ENCODE data around the gene MAN1C1. TPM values are rescaled to one million over a fixed set of nuclear protein-coding genes. Genes with fewer than 3 reads are reported as not detected.

Gene MAN1C1
- total RNA-seq, 1 experiment from 2014 or later, result 9.3 TPM

DNA sequence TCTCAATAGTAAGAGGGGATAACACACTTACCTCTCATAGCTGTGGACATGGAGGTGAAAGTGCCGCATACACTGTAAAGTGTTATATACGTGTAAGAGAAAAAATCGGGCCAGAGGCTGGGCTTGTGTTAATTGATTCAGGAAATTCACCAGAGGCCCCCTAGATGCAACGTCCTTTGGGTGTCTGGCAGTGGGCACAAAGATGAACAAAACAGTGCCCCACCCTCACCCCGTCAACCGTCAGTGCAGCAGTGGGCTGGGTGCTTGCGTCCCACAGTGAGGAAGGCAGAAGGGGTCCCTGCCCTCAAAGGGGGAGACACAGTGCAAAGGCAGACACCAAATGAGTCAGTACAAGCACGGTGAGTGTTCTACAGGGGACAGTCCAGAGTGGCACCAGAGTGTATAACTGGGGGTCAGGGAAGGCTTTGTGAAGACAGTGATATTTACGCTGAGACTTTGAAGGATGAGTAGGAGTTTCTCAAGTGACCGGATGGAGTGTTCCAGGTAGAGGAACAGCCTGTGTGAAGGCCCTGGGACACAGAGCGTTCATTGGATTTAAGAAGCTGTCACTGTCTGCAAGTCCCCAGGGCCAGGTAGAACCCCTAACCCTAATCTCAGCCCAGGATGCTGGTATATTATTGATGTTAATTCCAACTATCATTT lies 196.6 kb downstream of the MAN1C1 start:
- H3K9me3 ChIP-seq (ENCODE audit: control insufficient read depth, low read depth, low read length), result no peaks in the 10 kb centered on the region
- peaks cover 3% of the 10 kb centered on the region for H4K20me1 ChIP-seq (ENCODE audit: control insufficient read depth, insufficient read depth, insufficient read length)
- no peak overlapping the region for H2BK15ac ChIP-seq (ENCODE audit: low read depth, low read length)
- H3K23ac ChIP-seq (ENCODE audit: insufficient read length, low read depth, low read length), result no peak overlapping the region
- no peak overlapping the region for H3T11ph ChIP-seq (ENCODE audit: low read length)
- no peak overlapping the region for H3K27ac ChIP-seq (ENCODE audit: insufficient read length, low read depth, low read length)
- no peak overlapping the region for H4K8ac ChIP-seq (replicated peaks; ENCODE audit: insufficient read length, low read depth, low read length)
- no peaks in the 10 kb centered on the region; the same call in 1 of the 2 replicates for H3K4me1 ChIP-seq (ENCODE audit: insufficient read depth, low read length)
- H4K5ac ChIP-seq (ENCODE audit: insufficient read length, low read depth, low read length), result no peak overlapping the region
- H2AFZ ChIP-seq (ENCODE audit: low read length), result no peak overlapping the region
- H2BK20ac ChIP-seq (ENCODE audit: low read depth, low read length, poor library complexity, severe bottlenecking), result no peak overlapping the region
- no peaks in the 10 kb centered on the region for H3K27me3 ChIP-seq (ENCODE audit: insufficient read depth, low read length)
- no peak for DNase-seq
- no peak overlapping the region for H2BK5ac ChIP-seq (ENCODE audit: insufficient read length, low read length)
- H3K56ac ChIP-seq (ENCODE audit: insufficient read length, low read depth, low read length), result no peak overlapping the region
- Mint-ChIP-seq H3K4me1 (peaks cover 10 to 14% of the 10 kb centered on the region in 2 experiments), H3K27me3 (ENCODE audit: low read depth) (peaks cover 2% of the 10 kb centered on the region; the same call in 1 of the 2 replicates), H3K27ac (peak overlapping the region in 1 of 3 experiments; percentile 86; a peak in 1 of 7 replicates), H3K36me3 (ENCODE audit: insufficient read depth in 1 of 3, low read depth in 3 of 3) (peaks cover 12 to 53% (median 44%) of the 10 kb centered on the region in 3 experiments; a peak in 6 of 7 replicates), H3K9me3 (no peaks in the 10 kb centered on the region), H3K4me3 (no peak overlapping the region)
- H3K4me2 ChIP-seq (ENCODE audit: insufficient read depth, insufficient read length, low read length), result no peak overlapping the region
- no peak overlapping the region for H2AK5ac ChIP-seq (ENCODE audit: insufficient read length, low read length)
- H3K4ac ChIP-seq (ENCODE audit: low read depth, low read length), result no peak overlapping the region
- H3K18ac ChIP-seq (ENCODE audit: insufficient read length, low read depth, low read length), result no peak overlapping the region
- no peak overlapping the region for H2BK120ac ChIP-seq (ENCODE audit: low read depth, low read length, poor library complexity, severe bottlenecking)
- H3K14ac ChIP-seq (ENCODE audit: insufficient read depth, low read length), result no peak overlapping the region
- no peak overlapping the region for H4K91ac ChIP-seq (ENCODE audit: insufficient read length, low read depth, low read length)
- no peak overlapping the region for H2BK12ac ChIP-seq (ENCODE audit: insufficient read length, low read depth, low read length)
- no peak overlapping the region for H3K9ac ChIP-seq (ENCODE audit: extremely low read depth, insufficient read length, low read length)
- TF ChIP-seq, protein P1, sequence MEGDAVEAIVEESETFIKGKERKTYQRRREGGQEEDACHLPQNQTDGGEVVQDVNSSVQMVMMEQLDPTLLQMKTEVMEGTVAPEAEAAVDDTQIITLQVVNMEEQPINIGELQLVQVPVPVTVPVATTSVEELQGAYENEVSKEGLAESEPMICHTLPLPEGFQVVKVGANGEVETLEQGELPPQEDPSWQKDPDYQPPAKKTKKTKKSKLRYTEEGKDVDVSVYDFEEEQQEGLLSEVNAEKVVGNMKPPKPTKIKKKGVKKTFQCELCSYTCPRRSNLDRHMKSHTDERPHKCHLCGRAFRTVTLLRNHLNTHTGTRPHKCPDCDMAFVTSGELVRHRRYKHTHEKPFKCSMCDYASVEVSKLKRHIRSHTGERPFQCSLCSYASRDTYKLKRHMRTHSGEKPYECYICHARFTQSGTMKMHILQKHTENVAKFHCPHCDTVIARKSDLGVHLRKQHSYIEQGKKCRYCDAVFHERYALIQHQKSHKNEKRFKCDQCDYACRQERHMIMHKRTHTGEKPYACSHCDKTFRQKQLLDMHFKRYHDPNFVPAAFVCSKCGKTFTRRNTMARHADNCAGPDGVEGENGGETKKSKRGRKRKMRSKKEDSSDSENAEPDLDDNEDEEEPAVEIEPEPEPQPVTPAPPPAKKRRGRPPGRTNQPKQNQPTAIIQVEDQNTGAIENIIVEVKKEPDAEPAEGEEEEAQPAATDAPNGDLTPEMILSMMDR (conservative IDR thresholded peaks at IDR 0.05), result no peak
- no CpG with 5 or more reads among the region's 11 CpGs for WGBS (ENCODE audit: extremely low coverage, insufficient read length, low lambda C conversion rate)
- H3K79me2 ChIP-seq (ENCODE audit: insufficient read depth, low read length), result no peaks in the 10 kb centered on the region
- H3K79me1 ChIP-seq (ENCODE audit: insufficient read depth, low read depth, low read length, poor library complexity, severe bottlenecking), result no peaks in the 10 kb centered on the region
- no peaks in the 10 kb centered on the region for H3K23me2 ChIP-seq (ENCODE audit: insufficient read length, low read depth, low read length, poor library complexity, severe bottlenecking)
